Brain microvascular endothelial cell (primary cell): ENCODE results near the gene ANO10.

ENCODE experiments used
- DNase-seq: peaks from one replicate; pipeline ENCODE4 v3.0.0-alpha.2; 2020
- H3K27ac ChIP-seq: fragments of 250-450 bp; sonication (Bioruptor Pico); 2 replicates; pipeline ENCODE4 v1.5.1; 2020; ENCODE audit warnings: mild to moderate bottlenecking, moderate library complexity
- H3K27me3 ChIP-seq: fragments of 250-450 bp; sonication (Bioruptor Pico); replicated peaks from 2 replicates; pipeline ENCODE4 v1.5.1; 2020; ENCODE audit warnings: mild to moderate bottlenecking
- H3K36me3 ChIP-seq: fragments of 250-450 bp; sonication (Bioruptor Pico); replicated peaks from 2 replicates; pipeline ENCODE4 v1.5.1; 2020; ENCODE audit warnings: mild to moderate bottlenecking
- H3K4me3 ChIP-seq: 2 replicates; pipeline ENCODE4 v1.5.1; 2011; ENCODE audit warnings: low read depth, mild to moderate bottlenecking, control low read depth, low read length, moderate library complexity
- in situ Hi-C: cut with HindIII; loops from 2 replicates; pipeline ENCODE4 v1.10.0; 2017; ENCODE audit warnings: low sequenced_read_pairs, low pct_ligation_motif_present
- TF ChIP-seq, protein P1 (sequence below): IDR thresholded peaks from 2 replicates; pipeline ENCODE4 v1.5.1; 2011; ENCODE audit warnings: low read depth, mild to moderate bottlenecking, moderate library complexity, low read length, control low read depth, inconsistent platforms; ENCODE audit errors: missing control alignments

ANO10 gene

DNA sequence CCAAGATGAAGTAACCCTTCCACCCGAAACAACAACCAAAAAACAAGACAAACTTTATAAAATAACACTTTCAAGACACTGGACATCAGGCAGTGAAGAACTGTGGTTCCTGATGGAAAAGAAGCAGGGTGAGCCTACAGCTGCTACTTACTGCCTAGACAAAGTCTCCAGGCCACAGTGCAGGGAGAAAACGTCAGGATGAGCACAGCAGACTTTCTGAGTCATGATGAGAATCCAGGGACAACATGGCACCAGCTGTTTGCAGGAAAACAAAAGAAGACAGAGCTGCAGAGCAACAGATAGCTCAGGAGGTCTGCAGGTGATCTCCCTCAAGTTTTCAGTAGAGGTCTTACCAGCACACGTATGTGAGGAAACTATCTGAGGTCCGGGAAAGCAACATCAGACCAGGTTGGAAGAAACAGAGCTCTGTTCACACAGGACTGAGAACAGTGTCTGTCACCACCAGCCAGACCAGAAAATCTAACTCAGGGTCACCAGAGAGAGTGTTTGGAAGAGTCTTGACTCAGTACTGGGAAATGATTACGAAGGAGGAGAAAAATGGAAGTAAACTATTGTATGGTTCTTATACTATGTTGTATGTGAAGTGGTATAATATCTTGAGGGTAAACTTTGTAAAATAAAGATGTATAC is 108.9 kb downstream of the ANO10 start:
- in situ Hi-C loops, result no loop called here
- TF ChIP-seq, protein P1, sequence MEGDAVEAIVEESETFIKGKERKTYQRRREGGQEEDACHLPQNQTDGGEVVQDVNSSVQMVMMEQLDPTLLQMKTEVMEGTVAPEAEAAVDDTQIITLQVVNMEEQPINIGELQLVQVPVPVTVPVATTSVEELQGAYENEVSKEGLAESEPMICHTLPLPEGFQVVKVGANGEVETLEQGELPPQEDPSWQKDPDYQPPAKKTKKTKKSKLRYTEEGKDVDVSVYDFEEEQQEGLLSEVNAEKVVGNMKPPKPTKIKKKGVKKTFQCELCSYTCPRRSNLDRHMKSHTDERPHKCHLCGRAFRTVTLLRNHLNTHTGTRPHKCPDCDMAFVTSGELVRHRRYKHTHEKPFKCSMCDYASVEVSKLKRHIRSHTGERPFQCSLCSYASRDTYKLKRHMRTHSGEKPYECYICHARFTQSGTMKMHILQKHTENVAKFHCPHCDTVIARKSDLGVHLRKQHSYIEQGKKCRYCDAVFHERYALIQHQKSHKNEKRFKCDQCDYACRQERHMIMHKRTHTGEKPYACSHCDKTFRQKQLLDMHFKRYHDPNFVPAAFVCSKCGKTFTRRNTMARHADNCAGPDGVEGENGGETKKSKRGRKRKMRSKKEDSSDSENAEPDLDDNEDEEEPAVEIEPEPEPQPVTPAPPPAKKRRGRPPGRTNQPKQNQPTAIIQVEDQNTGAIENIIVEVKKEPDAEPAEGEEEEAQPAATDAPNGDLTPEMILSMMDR, result no peak
- no peak overlapping the region for H3K4me3 ChIP-seq
- peak; percentile 73 for DNase-seq
- no peaks in the 10 kb centered on the region for H3K27me3 ChIP-seq
- peak overlapping the region; percentile 2 for H3K27ac ChIP-seq
- H3K36me3 ChIP-seq, result no peaks in the 10 kb centered on the region

DNA sequence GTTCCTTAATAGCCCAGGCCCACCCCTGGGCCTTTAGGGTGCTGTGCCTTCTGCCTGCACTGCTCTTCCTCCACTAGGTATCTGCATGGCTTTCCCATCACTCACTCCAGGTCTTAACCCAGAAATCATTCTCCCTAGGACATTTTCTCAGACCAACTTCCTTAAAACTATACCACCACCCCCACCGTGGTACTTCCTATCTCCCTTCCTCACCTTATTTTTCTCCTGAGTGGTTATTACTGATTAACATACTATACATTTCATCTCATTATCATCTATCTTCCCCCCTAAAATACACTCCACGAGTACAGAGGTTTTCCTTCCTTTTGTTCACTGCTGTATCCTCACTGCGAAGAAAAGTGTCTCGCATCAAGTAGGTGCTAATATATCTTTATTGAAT is 115.2 kb downstream of the ANO10 start:
- TF ChIP-seq, protein P1, result no peak
- no peak overlapping the region for H3K27ac ChIP-seq

DNA sequence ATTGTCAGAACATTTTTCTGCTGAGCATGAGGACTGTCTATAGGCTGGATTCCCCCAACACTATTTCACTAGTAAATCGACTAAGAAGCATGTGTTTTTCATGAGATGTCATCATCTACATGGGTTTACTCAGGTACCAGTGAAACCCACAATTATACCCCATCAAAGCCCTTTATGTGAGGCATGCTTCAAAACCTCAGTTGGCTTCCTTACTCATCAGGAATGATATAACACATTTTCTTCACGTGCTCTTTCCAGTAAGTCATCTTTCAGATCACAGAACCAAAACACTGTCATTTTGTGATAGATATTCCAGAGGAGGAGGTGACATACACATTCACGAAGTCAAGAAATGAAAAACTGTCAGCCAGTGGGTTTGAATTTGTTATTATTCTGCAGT is 116.5 kb downstream of the ANO10 start:
- in situ Hi-C loops, result no loop called here
- H3K4me3 ChIP-seq, result no peak overlapping the region
- H3K36me3 ChIP-seq, result no peaks in the 10 kb centered on the region
- no peak for DNase-seq
- H3K27me3 ChIP-seq, result no peaks in the 10 kb centered on the region
- no peak overlapping the region for H3K27ac ChIP-seq
- TF ChIP-seq, protein P1, result no peak

More for the DNA sequence above, 115.2 kb downstream of the ANO10 start:
- no peak for DNase-seq
- H3K4me3 ChIP-seq, result no peak overlapping the region
- no peaks in the 10 kb centered on the region for H3K36me3 ChIP-seq
- no peaks in the 10 kb centered on the region for H3K27me3 ChIP-seq
- in situ Hi-C loops, result no loop called here

DNA sequence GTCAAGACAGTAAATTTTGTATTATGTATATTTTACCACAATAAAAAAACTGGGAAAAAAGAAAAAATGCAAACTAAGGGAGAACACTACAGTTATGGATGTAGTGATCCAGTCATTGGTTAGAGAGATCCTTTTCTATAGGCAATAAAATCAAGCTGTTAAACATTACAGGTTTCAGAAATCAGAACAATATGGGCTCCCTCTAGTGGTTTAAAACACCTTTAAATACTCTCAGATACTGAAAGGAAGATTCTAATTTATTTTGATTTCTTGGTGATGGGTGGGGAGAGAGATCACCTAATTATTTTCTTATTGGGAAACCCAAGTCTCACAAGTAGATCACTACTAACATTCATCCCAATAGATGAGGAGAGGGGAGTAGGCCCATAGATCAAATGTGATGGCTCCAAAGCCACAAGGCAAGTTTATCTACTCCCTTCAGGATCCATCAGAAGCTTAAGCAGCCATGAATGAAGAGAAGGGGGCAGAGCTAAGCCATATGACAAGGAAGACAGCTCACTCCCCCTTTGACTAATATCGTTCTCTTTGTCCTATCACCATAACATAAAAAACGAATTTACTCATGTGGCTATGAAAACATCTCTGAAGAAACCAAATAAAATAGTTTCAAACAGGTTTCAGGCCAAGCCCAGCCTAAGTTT is 118.6 kb downstream of the ANO10 start:
- H3K4me3 ChIP-seq, result no peak overlapping the region
- TF ChIP-seq, protein P1, result peak; percentile 27
- in situ Hi-C loops, result no loop called here
- DNase-seq, result no peak
- no peaks in the 10 kb centered on the region for H3K36me3 ChIP-seq
- no peak overlapping the region for H3K27ac ChIP-seq
- no peaks in the 10 kb centered on the region for H3K27me3 ChIP-seq

DNA sequence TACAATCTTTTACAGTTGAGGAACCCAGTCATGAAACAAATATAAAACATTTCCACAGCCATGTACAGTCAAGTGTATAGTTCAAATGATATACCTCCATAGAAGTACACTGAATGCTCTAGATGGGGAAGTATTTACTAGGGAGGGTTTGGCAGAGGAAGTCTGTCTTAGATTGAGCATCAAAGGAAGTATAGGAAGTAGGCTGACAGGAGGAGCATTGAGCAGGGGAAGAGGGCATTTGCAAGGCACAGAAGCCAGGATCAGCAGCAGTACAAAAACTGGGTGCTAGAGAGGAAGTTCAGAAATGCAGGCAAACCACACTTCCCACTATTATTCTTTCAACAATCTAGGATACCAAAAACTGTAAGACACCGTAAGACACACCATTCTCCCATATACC is 122.6 kb downstream of the ANO10 start:
- in situ Hi-C loops, result no loop called here
- no peaks in the 10 kb centered on the region for H3K36me3 ChIP-seq
- TF ChIP-seq, protein P1, result no peak
- no peak for DNase-seq
- no peak overlapping the region for H3K4me3 ChIP-seq
- H3K27ac ChIP-seq, result no peak overlapping the region
- no peaks in the 10 kb centered on the region for H3K27me3 ChIP-seq
